ENCODE data around the gene EIF2S3. TPM values are rescaled to one million over a fixed set of nuclear protein-coding genes. Genes with fewer than 3 reads are reported as not detected.

Gene EIF2S3
- total and polyA plus RNA-seq, 2 donors (not counting 1 experiment from before 2014, with no cell fraction given): 125 to 272 TPM

- Mint-ChIP-seq H3K4me3 (no peak overlapping the region), H3K27ac (no peak overlapping the region), H3K27me3 (no peaks in the 10 kb centered on the region), H3K9me3 (ENCODE audit: insufficient read depth) (no peaks in the 10 kb centered on the region), H3K4me1 (no peaks in the 10 kb centered on the region)
- no peak overlapping the region for H3K4me3 ChIP-seq (ENCODE audit: control extremely low read depth in 1 of 5, extremely low read depth in 1 of 5, insufficient read depth in 1 of 5, low read depth in 2 of 5, low read length in 4 of 5)
- H2AFZ ChIP-seq (ENCODE audit: insufficient read depth, low read depth, low read length, poor library complexity, severe bottlenecking): no peak overlapping the region
- H3K27ac ChIP-seq (ENCODE audit: low read length in 2 of 2): no peak overlapping the region
- no peaks in the 10 kb centered on the region for H3K4me1 ChIP-seq (ENCODE audit: control insufficient read depth in 2 of 2, insufficient read depth in 2 of 2, low read length in 2 of 2)
- H4K20me1 ChIP-seq (ENCODE audit: control insufficient read depth, insufficient read depth, low read length, poor library complexity, severe bottlenecking): no peaks in the 10 kb centered on the region
- H3K79me2 ChIP-seq (ENCODE audit: control insufficient read depth, insufficient read depth, low read length): no peaks in the 10 kb centered on the region
- intact Hi-C loops (cut with micrococcal nuclease): no loop called here
- WGBS (ENCODE audit: insufficient coverage): 83% methylated on average over 1 of the region's 4 CpGs
- no peak for ATAC-seq (ENCODE audit: low read depth)
- H3K27me3 ChIP-seq (replicated peaks in 1 of 4; ENCODE audit: control extremely low read depth in 1 of 4, control insufficient read depth in 3 of 4, insufficient read depth in 4 of 4, low read length in 3 of 4): no peaks in the 10 kb centered on the region
- H3K36me3 ChIP-seq (replicated peaks in 1 of 2; ENCODE audit: control extremely low read depth in 1 of 2, control insufficient read depth in 1 of 2, extremely low read depth in 1 of 2, insufficient read depth in 2 of 2, low read length in 1 of 2): no peaks in the 10 kb centered on the region
- TF ChIP-seq EZH2 (IDR thresholded peaks at IDR 0.05; ENCODE audit: borderline replicate concordance, insufficient read depth, low read depth, low read length, poor library complexity, severe bottlenecking): no peak
- TF ChIP-seq CTCF (IDR thresholded peaks at IDR 0.05): no peak
- no peaks in the 10 kb centered on the region for H3K9me3 ChIP-seq (ENCODE audit: control extremely low read depth in 1 of 3, control insufficient read depth in 2 of 3, insufficient read depth in 1 of 3, low read length in 2 of 3)
- DNase-seq: no peak
- ChIA-PET CTCF (no interaction called here), POLR2A (no interaction called here)
- H3K9ac ChIP-seq (ENCODE audit: low read length): no peak overlapping the region
- H3K4me2 ChIP-seq (replicated peaks; ENCODE audit: low read depth, low read length, poor library complexity, severe bottlenecking): no peak overlapping the region
Measured at GRCh38 chrX:24124244-24124799, 69.6 kb downstream of the EIF2S3 start.

GRCh38 chrX:24125028-24125612 lies 70.4 kb downstream of the EIF2S3 start:
- no peaks in the 10 kb centered on the region for H3K27me3 ChIP-seq (replicated peaks in 1 of 4; ENCODE audit: control extremely low read depth in 1 of 4, control insufficient read depth in 3 of 4, insufficient read depth in 4 of 4, low read length in 3 of 4)
- no peaks in the 10 kb centered on the region for H3K9me3 Mint-ChIP-seq (ENCODE audit: insufficient read depth)
- no peaks in the 10 kb centered on the region for H3K79me2 ChIP-seq (ENCODE audit: control insufficient read depth, insufficient read depth, low read length)
- H3K27me3 Mint-ChIP-seq: no peaks in the 10 kb centered on the region
- DNase-seq (no peak), ATAC-seq (ENCODE audit: low read depth) (no peak)
- ChIA-PET POLR2A (no interaction called here), CTCF (no interaction called here)
- no peak overlapping the region for H3K4me2 ChIP-seq (replicated peaks; ENCODE audit: low read depth, low read length, poor library complexity, severe bottlenecking)
- WGBS (ENCODE audit: insufficient coverage): 96% methylated on average over 5 of the region's 8 CpGs
- H3K36me3 ChIP-seq (replicated peaks in 1 of 2; ENCODE audit: control extremely low read depth in 1 of 2, control insufficient read depth in 1 of 2, extremely low read depth in 1 of 2, insufficient read depth in 2 of 2, low read length in 1 of 2): no peaks in the 10 kb centered on the region
- no peak overlapping the region for H3K27ac Mint-ChIP-seq
- H3K4me1 ChIP-seq (ENCODE audit: control insufficient read depth in 2 of 2, insufficient read depth in 2 of 2, low read length in 2 of 2): no peaks in the 10 kb centered on the region
- H3K27ac ChIP-seq (ENCODE audit: low read length in 2 of 2): no peak overlapping the region
- no peaks in the 10 kb centered on the region for H3K9me3 ChIP-seq (ENCODE audit: control extremely low read depth in 1 of 3, control insufficient read depth in 2 of 3, insufficient read depth in 1 of 3, low read length in 2 of 3)
- H3K4me3 ChIP-seq (ENCODE audit: control extremely low read depth in 1 of 5, extremely low read depth in 1 of 5, insufficient read depth in 1 of 5, low read depth in 2 of 5, low read length in 4 of 5): no peak overlapping the region
- H3K4me1 Mint-ChIP-seq: no peaks in the 10 kb centered on the region
- no peaks in the 10 kb centered on the region for H4K20me1 ChIP-seq (ENCODE audit: control insufficient read depth, insufficient read depth, low read length, poor library complexity, severe bottlenecking)
- intact Hi-C loops (cut with micrococcal nuclease): no loop called here
- no peak overlapping the region for H2AFZ ChIP-seq (ENCODE audit: insufficient read depth, low read depth, low read length, poor library complexity, severe bottlenecking)
- TF ChIP-seq EZH2 (IDR thresholded peaks at IDR 0.05; ENCODE audit: borderline replicate concordance, insufficient read depth, low read depth, low read length, poor library complexity, severe bottlenecking) (no peak), CTCF (IDR thresholded peaks at IDR 0.05) (no peak)
- no peak overlapping the region for H3K9ac ChIP-seq (ENCODE audit: low read length)
- no peak overlapping the region for H3K4me3 Mint-ChIP-seq

Measured in B cell (primary cell).